ENCODE measurements around the gene NUP155.
"Not testable (repeated sequence)": the region's sequence is repeated elsewhere in the genome, so short reads cannot be mapped to it uniquely, and the experiment has no call there.

The NUP155 gene

GRCh38 chr5:37370864-37371726, at the start of gene NUP155:
NUP155 (minus strand) TSS chr5:37371106; CDS start chr5:37370977, 129 bp downstream.
- DNase-seq, result peak; percentile 86

DNA sequence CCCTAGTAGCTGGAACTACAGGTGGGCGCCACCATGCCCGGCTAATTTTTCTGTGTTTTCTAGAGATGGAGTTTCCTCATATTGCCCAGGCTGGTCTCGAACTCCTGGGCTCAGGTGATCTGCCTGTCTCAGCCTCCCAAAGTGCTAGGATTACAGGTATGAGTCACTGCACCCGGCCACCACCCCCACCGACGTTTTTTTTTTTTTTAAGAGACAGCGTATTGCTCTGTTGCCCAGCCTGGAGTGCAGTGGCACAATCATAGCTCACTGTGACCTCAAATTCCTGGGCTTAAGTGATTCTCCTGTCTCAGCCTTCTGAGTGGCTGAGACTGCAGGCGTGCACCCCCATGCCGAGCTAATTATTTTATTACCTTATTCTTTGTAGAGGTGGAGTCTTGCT, 46.4 kb upstream of the NUP155 start:
- no peak for DNase-seq

- not testable (repeated sequence) for DNase-seq
Measured at GRCh38 chr5:37415456-37415855, 44.5 kb upstream of the NUP155 start.

DNA sequence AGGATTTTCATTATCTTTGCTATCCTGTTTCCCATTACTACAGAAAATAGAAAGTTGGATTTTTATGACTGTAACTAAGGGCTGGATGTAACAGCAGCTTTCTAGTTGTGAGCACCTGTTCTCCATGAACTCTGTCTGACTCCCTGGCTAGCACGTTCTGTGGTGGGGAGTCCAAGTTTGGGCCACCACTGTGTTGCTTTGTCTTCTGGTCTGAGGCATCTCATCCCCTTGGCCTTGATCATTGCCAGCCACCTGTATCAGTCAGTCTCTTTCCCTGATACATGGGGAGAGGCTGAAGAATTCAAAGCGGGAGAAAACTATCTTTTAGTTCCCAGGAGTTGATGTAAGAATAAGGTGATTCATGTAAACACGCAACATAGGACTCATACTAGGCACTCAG, 41.6 kb upstream of the NUP155 start:
- DNase-seq, result no peak

DNA sequence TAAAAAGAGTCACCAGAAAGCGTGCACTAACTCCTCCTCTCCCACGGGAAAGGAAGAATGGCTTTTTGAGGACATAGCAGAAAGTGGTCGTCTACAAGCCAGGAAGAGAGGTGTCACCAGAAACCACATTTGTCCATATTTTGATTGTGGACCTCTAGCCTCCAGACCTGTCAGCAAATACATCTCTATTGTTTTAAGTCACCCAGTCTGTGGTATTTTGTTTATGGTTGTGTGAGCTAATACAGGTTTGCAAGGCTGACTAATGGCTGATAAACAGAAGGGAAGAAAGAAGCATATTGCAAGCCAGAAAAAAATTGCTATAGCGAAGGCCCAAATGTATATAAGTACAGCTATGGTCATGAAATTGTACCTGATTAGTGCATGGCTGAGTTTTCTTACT, 29.6 kb upstream of the NUP155 start:
- DNase-seq, result no peak

- DNase-seq, result no peak
Measured at GRCh38 chr5:37396352-37396751, 25.4 kb upstream of the NUP155 start.

- no peak for DNase-seq
Measured at GRCh38 chr5:37391591-37391990, 20.7 kb upstream of the NUP155 start.

GRCh38 chr5:37379100-37379628, 8.3 kb upstream of the NUP155 start, which contains the start of gene WDR70:
WDR70 (plus strand) TSS chr5:37379318; CDS start chr5:37379368, 50 bp downstream.
- peak; percentile 76 for DNase-seq

GRCh38 chr5:37378066-37378465, 7.2 kb upstream of the NUP155 start:
- not testable (repeated sequence) for DNase-seq

DNA sequence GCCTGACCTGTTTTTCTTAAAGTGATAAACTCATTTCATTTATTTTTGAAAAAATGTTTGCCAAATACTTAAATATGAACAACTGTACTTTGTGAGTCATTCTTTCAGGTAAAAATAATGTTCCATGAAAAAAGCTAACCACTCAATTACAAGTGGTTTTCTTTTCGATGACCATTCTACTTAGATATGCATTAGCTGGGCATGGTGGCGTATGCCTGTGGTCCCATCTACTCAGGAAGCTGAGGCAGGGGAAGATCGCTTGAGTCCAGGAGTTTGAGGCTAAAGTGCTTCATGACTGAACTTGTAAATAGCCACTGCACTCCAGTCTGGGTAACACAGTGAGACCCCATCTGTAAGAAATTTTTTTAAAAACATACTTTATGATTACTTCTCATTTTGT, 4.2 kb upstream of the NUP155 start:
- no peak for DNase-seq

DNA sequence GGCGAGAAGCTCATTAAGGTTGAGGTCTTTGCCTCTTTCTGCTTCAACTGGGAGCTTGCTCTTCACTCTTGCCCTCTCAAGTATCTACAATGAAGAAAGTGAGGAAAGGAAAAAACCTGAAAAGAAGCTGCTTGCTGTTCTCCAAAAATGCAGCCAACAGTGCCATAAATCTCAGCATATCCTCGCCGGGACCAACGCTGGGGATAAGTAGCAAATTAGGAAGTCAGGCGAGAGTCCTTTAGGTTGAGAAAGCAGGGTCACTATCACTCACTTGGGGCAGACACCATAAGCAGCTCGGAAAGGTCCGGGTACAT, 399 bp downstream of the NUP155 start:
- no peak for DNase-seq

DNA sequence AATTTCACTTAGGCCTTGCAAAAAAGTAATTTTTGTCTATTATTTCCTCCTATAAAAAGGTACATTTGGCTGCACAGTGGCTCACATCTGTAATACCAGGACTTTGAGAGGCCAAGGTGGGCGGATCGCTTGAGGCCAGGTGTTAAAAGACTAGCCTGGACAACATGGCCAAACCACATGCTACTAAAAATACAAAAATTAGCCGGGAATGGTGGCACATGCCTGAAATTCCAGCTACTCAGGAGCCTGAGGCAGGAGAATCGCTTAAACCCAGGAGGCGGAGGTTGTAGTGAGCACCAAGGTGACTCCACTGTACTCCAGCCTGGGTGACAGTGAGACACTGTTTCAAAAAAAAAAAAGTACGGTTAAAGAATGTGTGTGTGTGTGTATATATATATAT, 15.7 kb downstream of the NUP155 start:
- no peak for DNase-seq

- DNase-seq, result not testable (repeated sequence)
Measured at GRCh38 chr5:37342741-37343140, 28.2 kb downstream of the NUP155 start.

GRCh38 chr5:37334754-37335153, 36.2 kb downstream of the NUP155 start:
- not testable (repeated sequence) for DNase-seq

DNA sequence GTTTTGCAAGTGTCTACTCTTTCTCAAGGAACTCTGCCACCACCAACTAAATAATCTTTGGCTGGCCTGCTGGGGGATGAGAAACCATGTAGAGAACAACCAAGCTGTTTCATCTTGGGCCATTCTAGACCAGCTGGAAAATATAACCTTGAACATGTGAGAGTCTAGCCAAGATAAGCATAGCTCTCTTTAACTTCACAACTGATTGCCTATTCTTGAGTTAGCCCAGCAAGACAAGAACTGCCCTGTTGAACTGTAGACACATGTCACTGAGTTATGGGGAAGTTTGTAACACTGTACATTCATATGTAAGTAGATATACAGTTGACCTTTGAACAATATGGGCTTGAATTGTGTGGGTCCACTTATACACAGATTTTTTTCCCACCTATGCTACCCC, 44.4 kb downstream of the NUP155 start:
- DNase-seq, result no peak

DNA sequence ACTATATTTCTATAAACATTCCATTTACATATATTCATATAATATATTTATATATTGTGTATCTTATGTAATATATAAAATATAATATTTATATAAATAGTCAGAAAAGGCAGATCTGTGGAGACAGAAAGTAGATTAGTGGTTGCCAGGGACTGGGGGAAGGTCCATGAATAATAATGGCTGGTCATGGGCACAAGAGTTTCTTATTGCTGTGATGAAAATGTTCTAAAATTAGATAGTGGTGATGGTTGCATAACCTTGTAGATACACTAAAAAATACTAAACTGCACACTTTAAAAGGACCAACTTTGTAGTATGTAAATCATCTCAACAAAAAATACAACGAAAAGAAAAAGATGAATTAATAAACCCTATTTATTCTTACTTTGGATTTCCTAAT, 47.3 kb downstream of the NUP155 start:
- DNase-seq, result no peak

- DNase-seq, result no peak
Measured at GRCh38 chr5:37319037-37319782, 51.7 kb downstream of the NUP155 start.

GRCh38 chr5:37316027-37316426, 54.9 kb downstream of the NUP155 start:
- no peak for DNase-seq

DNA sequence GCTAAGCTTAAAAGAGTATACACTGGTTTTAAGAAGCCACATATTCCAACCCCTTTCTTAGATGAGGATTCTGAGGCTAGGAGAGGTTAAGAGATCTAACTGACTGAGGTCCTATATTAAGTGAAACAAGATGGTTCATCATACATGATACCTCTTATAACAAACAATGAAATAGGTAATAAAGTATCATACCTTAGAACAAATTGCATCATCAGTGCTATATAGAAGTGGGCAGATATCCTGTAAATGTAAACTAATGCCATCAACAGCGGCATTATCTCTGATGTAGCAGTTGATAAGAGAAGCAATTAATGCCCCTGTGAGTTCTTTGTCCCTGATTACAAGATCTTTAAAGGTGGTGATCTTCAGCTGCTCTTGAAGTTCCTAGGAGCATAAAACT, 60.5 kb downstream of the NUP155 start:
- no peak for DNase-seq

- DNase-seq, result no peak
Measured at GRCh38 chr5:37308793-37309192, 62.1 kb downstream of the NUP155 start.

DNA sequence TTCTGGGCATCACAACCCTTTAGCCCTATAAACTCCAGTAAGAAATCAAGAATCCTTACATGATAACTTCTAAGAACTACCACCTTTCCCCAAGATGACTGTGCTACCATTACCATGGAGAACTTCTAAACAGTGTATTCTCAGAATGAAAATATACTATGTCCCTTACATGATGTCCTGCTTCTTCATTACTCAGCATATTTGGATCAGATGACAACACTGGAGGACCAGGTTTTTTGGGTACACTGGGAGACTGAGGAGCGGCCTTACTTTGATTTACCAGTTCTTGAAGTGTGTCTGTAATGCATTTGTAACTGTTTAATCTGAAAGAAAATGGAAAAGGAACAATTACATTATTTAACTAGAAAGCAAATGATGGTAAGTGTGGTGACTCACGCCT, 66.0 kb downstream of the NUP155 start:
- no peak for DNase-seq

DNA sequence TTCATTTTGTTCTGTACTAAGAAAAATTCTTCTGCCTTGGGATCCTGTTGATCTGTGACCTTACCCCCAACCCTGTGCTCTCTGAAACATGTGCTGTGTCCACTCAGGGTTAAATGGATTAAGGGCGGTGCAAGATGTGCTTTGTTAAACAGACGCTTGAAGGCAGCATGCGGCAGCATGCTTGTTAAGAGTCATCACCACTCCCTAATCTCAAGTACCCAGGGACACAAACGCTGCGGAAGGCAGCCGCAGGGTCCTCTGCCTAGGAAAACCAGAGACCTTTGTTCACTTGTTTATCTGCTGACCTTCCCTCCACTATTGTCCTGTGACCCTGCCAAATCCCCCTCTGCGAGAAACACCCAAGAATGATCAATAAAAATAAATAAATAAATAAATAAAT, 74.6 kb downstream of the NUP155 start:
- DNase-seq, result not testable (repeated sequence)

DNA sequence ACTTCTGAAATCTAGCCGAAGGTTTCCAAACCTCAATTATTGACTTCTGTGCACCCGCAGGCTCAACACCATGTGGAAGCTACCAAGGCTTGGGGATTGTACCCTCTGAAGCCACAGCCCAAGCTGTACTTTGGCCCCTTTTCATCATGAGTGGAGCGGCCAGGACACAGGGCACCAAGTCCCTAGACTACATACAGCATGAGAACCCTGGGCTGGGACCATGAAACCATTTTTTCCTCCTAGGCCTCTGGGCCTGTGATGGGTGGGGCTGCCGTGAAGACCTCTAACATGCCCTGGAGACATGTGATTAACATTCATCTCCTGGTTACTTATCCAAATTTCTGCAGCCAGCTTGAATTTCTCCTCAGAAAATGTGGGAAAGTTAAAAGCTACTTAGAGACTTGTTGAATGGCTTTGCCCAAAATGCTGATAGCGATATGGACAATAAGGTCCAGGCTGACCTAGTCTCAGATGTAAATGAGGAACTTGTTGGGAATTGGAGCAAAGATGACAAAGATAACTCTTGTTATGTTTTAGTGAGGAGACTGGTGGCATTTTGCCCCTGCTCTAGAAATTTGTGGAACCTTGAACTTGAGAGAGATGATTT, 87.6 kb downstream of the NUP155 start:
- no peak for DNase-seq

- DNase-seq, result no peak
Measured at GRCh38 chr5:37275511-37275910, 95.4 kb downstream of the NUP155 start.
